ENCODE results near the gene ITGA2B. TPM values are rescaled to one million over a fixed set of nuclear protein-coding genes. Genes with fewer than 3 reads are reported as not detected.
"Not testable (repeated sequence)": the region's sequence is repeated elsewhere in the genome, so short reads cannot be mapped to it uniquely, and the experiment has no call there.

The ITGA2B gene
- total and polyA plus RNA-seq, 5 donors from 2014 or later = 19.5 TPM; not detected in 4

DNA sequence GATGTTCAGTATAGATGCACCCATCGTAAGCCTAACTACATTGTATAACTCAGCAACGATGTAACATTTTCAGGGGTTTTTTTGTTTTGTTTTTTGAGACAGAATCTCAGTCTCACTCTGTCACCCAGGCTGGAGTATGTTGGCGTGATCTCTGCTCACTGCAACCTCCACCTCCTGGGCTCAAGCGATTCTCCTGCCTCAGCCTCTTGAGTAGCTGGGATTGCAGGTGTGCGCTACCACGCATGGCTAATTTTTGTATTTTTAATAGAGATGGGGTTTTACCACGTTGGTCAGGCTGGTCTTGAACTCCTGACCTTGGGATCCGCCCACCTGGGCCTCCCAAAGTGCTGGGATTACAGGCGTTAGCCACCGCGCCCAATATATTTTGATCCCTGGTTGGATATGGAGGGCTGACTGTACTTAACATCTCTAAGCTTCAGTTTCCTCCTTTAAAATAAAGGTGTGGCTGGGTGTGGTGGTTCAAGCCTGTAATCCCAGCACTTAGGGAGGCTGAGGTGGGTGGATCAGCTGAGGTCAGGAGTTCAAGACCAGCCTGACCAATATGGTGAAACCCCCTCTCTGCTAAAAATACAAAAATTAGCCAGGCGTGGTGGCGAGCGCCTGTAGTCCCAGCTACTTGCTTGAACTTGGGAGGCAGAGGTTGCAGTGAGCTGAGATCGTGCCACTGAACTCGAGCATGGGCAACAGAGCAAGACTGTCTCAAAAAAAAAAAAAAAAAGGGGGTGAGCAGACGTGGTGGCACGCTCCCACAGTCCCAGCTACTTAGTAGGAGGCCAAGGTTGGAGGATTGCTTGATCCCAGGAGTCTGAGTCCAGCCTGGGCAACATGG, 42.0 kb downstream of the ITGA2B start:
- not testable (repeated sequence) for H3K36me3 Mint-ChIP-seq; DNase-seq; H3K9me3 ChIP-seq (ENCODE audit: control insufficient read depth in 2 of 2, low read length in 2 of 2); H3K4me3 ChIP-seq (ENCODE audit: low read depth, low read length); H3K27me3 Mint-ChIP-seq; ATAC-seq (ENCODE audit: low read depth in 2 of 2); H3K27me3 ChIP-seq (ENCODE audit: control insufficient read depth, insufficient read depth, low read length); H3K36me3 ChIP-seq (ENCODE audit: control insufficient read depth, insufficient read depth, low read length); H3K27ac ChIP-seq (ENCODE audit: insufficient read depth, low read length, poor library complexity, severe bottlenecking); H3K9me3 Mint-ChIP-seq
- peak overlapping the region in 1 of 4 donors; percentile 96 for H3K4me3 Mint-ChIP-seq
- H3K4me1 ChIP-seq (ENCODE audit: control insufficient read depth, insufficient read depth, low read length, poor library complexity, severe bottlenecking) = peaks cover 19% of the 10 kb centered on the region
- peaks cover 0 to 25% (median 14%) of the 10 kb centered on the region in 4 donors for H3K4me1 Mint-ChIP-seq
- H3K27ac Mint-ChIP-seq = peak overlapping the region in 1 of 3 donors; percentile 77

DNA sequence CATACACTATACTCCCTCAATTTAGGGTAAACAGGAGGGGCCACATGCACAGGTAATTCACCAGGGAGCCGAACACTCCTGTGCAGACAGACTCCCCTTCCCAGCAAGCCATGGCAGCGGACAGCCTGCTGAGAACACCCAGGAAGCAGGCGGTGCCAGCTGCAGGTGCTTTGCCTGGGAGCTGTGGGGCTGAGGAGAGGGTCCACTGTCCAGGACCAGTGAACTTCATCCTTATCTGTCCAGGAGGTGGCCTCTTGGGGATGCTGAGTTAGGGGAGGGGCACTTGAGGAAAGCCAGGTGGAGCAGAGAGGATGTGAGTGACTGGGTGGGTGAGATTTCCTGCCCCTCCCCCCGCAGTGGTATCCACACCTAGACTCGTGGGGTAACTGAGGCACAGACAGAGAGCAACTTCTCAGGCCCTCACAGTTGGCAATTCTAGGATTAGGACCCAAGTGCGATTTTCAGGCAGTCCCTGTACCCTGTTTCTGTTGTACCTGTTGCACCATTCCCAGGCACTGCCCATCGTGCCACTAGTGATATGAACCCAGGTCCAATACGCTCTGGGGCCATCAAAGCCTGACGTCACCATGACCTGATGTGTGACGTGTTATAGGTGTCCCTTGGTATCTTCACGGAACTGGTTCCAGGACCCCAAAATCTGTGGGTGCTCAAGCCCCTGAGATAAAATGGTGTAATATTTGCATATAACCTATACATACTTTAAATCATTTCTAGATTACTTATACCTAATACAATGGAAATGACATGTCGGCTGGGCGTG, 43.2 kb downstream of the ITGA2B start:
- Histone ChIP-seq H3K27me3 (ENCODE audit: control insufficient read depth, insufficient read depth, low read length) (no peaks in the 10 kb centered on the region), H3K36me3 (ENCODE audit: control insufficient read depth, insufficient read depth, low read length) (no peaks in the 10 kb centered on the region), H3K27ac (ENCODE audit: insufficient read depth, low read length, poor library complexity, severe bottlenecking) (no peak overlapping the region), H3K4me3 (ENCODE audit: low read depth, low read length) (peak overlapping the region; percentile 87), H3K9me3 (ENCODE audit: control insufficient read depth in 2 of 2, low read length in 2 of 2) (no peaks in the 10 kb centered on the region), H3K4me1 (ENCODE audit: control insufficient read depth, insufficient read depth, low read length, poor library complexity, severe bottlenecking) (peaks cover 19% of the 10 kb centered on the region)
- Mint-ChIP-seq H3K4me1 (peaks cover 0 to 25% (median 14%) of the 10 kb centered on the region in 4 donors), H3K36me3 (no peaks in the 10 kb centered on the region), H3K27me3 (peaks cover 6% of the 10 kb centered on the region), H3K9me3 (no peaks in the 10 kb centered on the region), H3K4me3 (peak overlapping the region; percentile 93 to 99 (median 95)), H3K27ac (peak overlapping the region; percentile 60 to 90 (median 85))
- ATAC-seq (ENCODE audit: low read depth in 2 of 2) (no peak), DNase-seq (no peak)

- Mint-ChIP-seq H3K4me1 (peaks cover 0 to 25% (median 14%) of the 10 kb centered on the region in 4 donors), H3K4me3 (peak overlapping the region; percentile 93 to 99 (median 95)), H3K36me3 (no peaks in the 10 kb centered on the region), H3K27me3 (peaks cover 10% of the 10 kb centered on the region), H3K27ac (peak overlapping the region; percentile 60 to 90 (median 85)), H3K9me3 (no peaks in the 10 kb centered on the region)
- Histone ChIP-seq H3K27ac (ENCODE audit: insufficient read depth, low read length, poor library complexity, severe bottlenecking) (peak overlapping the region; percentile 44), H3K4me3 (ENCODE audit: low read depth, low read length) (peak overlapping the region; percentile 87), H3K4me1 (ENCODE audit: control insufficient read depth, insufficient read depth, low read length, poor library complexity, severe bottlenecking) (peaks cover 19% of the 10 kb centered on the region), H3K36me3 (ENCODE audit: control insufficient read depth, insufficient read depth, low read length) (no peaks in the 10 kb centered on the region), H3K27me3 (ENCODE audit: control insufficient read depth, insufficient read depth, low read length) (no peaks in the 10 kb centered on the region), H3K9me3 (ENCODE audit: control insufficient read depth in 2 of 2, low read length in 2 of 2) (no peaks in the 10 kb centered on the region)
- peak; percentile 19 to 20 for ATAC-seq (ENCODE audit: low read depth in 2 of 2)
- DNase-seq = peak; percentile 34 to 55 (median 35)
Measured at GRCh38 chr17:44345454-44346026, 43.9 kb downstream of the ITGA2B start.

DNA sequence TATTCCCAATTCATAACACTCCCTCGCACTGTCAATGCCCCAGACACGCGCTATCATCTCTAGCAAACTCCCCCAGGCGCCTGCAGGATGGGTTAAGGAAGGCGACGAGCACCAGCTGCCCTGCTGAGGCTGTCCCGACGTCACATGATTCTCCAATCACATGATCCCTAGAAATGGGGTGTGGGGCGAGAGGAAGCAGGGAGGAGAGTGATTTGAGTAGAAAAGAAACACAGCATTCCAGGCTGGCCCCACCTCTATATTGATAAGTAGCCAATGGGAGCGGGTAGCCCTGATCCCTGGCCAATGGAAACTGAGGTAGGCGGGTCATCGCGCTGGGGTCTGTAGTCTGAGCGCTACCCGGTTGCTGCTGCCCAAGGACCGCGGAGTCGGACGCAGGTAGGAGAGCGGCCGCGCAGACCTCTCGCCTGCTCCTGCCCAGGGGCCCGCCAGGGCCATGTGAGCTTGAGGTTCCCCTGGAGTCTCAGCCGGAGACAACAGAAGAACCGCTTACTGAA, 44.5 kb downstream of the ITGA2B start, which contains the start of gene GRN:
GRN (plus strand) TSS at position 364 of the 515 bp plus-strand sequence. CDS start 3,863 bp downstream, outside the sequence.
- H3K36me3 ChIP-seq (ENCODE audit: control insufficient read depth, insufficient read depth, low read length) = no peaks in the 10 kb centered on the region
- peak within 1 kb of the TSS; percentile 87 for H3K4me3 ChIP-seq (ENCODE audit: low read depth, low read length)
- H3K27ac ChIP-seq (ENCODE audit: insufficient read depth, low read length, poor library complexity, severe bottlenecking) = peak within 1 kb of the TSS; percentile 44
- peak within 1 kb of the TSS; percentile 93 to 99 (median 95) for H3K4me3 Mint-ChIP-seq
- peak within 1 kb of the TSS; percentile 71 to 90 (median 85) for H3K27ac Mint-ChIP-seq
- no peaks in the 10 kb centered on the region for H3K9me3 Mint-ChIP-seq
- H3K9me3 ChIP-seq (ENCODE audit: control insufficient read depth in 2 of 2, low read length in 2 of 2) = no peaks in the 10 kb centered on the region
- H3K4me1 Mint-ChIP-seq = peaks cover 0 to 25% (median 14%) of the 10 kb centered on the region in 4 donors
- no peaks in the 10 kb centered on the region for H3K36me3 Mint-ChIP-seq
- H3K4me1 ChIP-seq (ENCODE audit: control insufficient read depth, insufficient read depth, low read length, poor library complexity, severe bottlenecking) = peaks cover 19% of the 10 kb centered on the region
- peaks cover 14% of the 10 kb centered on the region for H3K27me3 Mint-ChIP-seq
- no peaks in the 10 kb centered on the region for H3K27me3 ChIP-seq (ENCODE audit: control insufficient read depth, insufficient read depth, low read length)
- ATAC-seq (ENCODE audit: low read depth in 2 of 2) (peak; percentile 95 to 98), DNase-seq (peak; percentile 77 to 90 (median 83))

- no peak for ATAC-seq (ENCODE audit: low read depth in 2 of 2)
- H3K27ac Mint-ChIP-seq = no peak overlapping the region
- DNase-seq = no peak
- H3K4me3 ChIP-seq (ENCODE audit: low read depth, low read length) = no peak overlapping the region
- no peaks in the 10 kb centered on the region for H3K9me3 Mint-ChIP-seq
- peaks cover 19% of the 10 kb centered on the region for H3K4me1 ChIP-seq (ENCODE audit: control insufficient read depth, insufficient read depth, low read length, poor library complexity, severe bottlenecking)
- no peaks in the 10 kb centered on the region for H3K9me3 ChIP-seq (ENCODE audit: control insufficient read depth in 2 of 2, low read length in 2 of 2)
- H3K27ac ChIP-seq (ENCODE audit: insufficient read depth, low read length, poor library complexity, severe bottlenecking) = no peak overlapping the region
- no peaks in the 10 kb centered on the region for H3K27me3 ChIP-seq (ENCODE audit: control insufficient read depth, insufficient read depth, low read length)
- peak overlapping the region in 2 of 4 donors; percentile 10 to 71 for H3K4me3 Mint-ChIP-seq
- H3K4me1 Mint-ChIP-seq = peaks cover 0 to 25% (median 14%) of the 10 kb centered on the region in 4 donors
- H3K36me3 ChIP-seq (ENCODE audit: control insufficient read depth, insufficient read depth, low read length) = no peaks in the 10 kb centered on the region
- H3K27me3 Mint-ChIP-seq = peaks cover 14% of the 10 kb centered on the region
- H3K36me3 Mint-ChIP-seq = no peaks in the 10 kb centered on the region
Measured at GRCh38 chr17:44343510-44344209, 45.8 kb downstream of the ITGA2B start.

DNA sequence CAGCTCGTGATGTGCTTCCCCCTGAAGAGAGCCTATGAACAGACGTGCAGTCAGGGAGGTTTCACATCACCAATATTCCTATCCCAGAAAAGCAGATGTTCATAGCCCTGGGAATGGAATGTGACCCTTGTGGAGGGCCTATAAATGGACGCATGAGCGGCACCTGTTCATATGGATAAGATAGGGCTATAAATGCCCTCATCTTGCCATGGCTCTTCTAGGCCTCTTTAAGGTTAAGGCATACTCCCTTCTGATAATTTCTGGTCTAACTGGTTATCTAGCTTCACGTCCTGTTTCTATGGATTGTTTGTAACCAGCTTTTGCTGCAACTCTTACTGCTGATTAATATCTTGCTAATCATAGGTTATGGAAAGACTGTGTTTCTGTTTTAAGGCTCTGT, 48.9 kb downstream of the ITGA2B start:
- peaks cover 11% of the 10 kb centered on the region for H3K4me1 ChIP-seq (ENCODE audit: control insufficient read depth, insufficient read depth, low read length, poor library complexity, severe bottlenecking)
- not testable (repeated sequence) for H3K36me3 ChIP-seq (ENCODE audit: control insufficient read depth, insufficient read depth, low read length); H3K9me3 Mint-ChIP-seq; DNase-seq; H3K27ac Mint-ChIP-seq; H3K9me3 ChIP-seq (ENCODE audit: control insufficient read depth in 2 of 2, low read length in 2 of 2); H3K27ac ChIP-seq (ENCODE audit: insufficient read depth, low read length, poor library complexity, severe bottlenecking); H3K4me3 Mint-ChIP-seq; H3K4me3 ChIP-seq (ENCODE audit: low read depth, low read length); ATAC-seq (ENCODE audit: low read depth in 2 of 2); H3K27me3 ChIP-seq (ENCODE audit: control insufficient read depth, insufficient read depth, low read length); H3K36me3 Mint-ChIP-seq
- H3K27me3 Mint-ChIP-seq = peaks cover 25% of the 10 kb centered on the region
- H3K4me1 Mint-ChIP-seq = peaks cover 0 to 13% (median 6%) of the 10 kb centered on the region in 4 donors

DNA sequence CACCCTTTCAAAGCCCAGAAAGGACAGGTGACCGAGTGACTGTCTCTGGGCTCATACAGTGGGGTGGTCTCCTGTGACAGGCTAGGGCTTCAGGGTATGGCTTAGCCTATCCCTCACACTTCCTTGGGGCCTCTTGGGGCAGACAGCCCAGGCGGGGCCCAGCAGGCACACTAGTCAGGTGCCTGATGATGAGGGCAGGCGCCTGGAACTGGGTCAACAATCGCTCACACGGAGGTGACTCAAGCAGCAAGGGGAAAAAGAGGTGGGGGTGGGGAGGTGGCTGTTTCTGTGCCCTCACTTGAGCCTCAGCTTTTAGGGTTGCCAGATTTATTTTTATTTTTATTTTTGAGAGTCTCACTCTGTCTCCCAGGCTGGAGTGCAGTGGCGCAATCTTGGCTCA, 50.7 kb downstream of the ITGA2B start:
- Mint-ChIP-seq H3K27ac (peak overlapping the region in 1 of 3 donors; percentile 11), H3K36me3 (no peaks in the 10 kb centered on the region), H3K9me3 (no peaks in the 10 kb centered on the region), H3K4me3 (no peak overlapping the region), H3K27me3 (peaks cover 19% of the 10 kb centered on the region), H3K4me1 (no peaks in the 10 kb centered on the region)
- Histone ChIP-seq H3K27ac (ENCODE audit: insufficient read depth, low read length, poor library complexity, severe bottlenecking) (no peak overlapping the region), H3K36me3 (ENCODE audit: control insufficient read depth, insufficient read depth, low read length) (no peaks in the 10 kb centered on the region), H3K27me3 (ENCODE audit: control insufficient read depth, insufficient read depth, low read length) (no peaks in the 10 kb centered on the region), H3K9me3 (ENCODE audit: control insufficient read depth in 2 of 2, low read length in 2 of 2) (no peaks in the 10 kb centered on the region), H3K4me1 (ENCODE audit: control insufficient read depth, insufficient read depth, low read length, poor library complexity, severe bottlenecking) (no peaks in the 10 kb centered on the region), H3K4me3 (ENCODE audit: low read depth, low read length) (no peak overlapping the region)
- no peak for DNase-seq
- peak in 1 of 2 donors; percentile 48 for ATAC-seq (ENCODE audit: low read depth in 2 of 2)
